PFSK-1 (cell line): ENCODE measurements around the gene SLC5A10.

Experiments
- FOXP2 ChIP-seq: optimal IDR thresholded peaks from 2 replicates; pipeline ENCODE3; 2011; ENCODE audit warnings: borderline replicate concordance, control low read depth, inconsistent platforms; ENCODE audit not compliant: insufficient read depth; ENCODE audit errors: extremely low read length, extremely low read depth
- POLR2AphosphoS5 ChIP-seq: IDR thresholded peaks from 2 replicates; pipeline ENCODE4 v1.6.1; 2012; ENCODE audit warnings: low read depth, mild to moderate bottlenecking, control low read depth, low read length, moderate library complexity
- REST ChIP-seq, 2 experiments: IDR thresholded peaks; 2 replicates each; pipeline versions ENCODE4 v1.6.1 to v1.8.0; 2011 to 2012; ENCODE audit warnings: low read depth in 2 of 2, low read length in 2 of 2, control low read depth in 1 of 2, inconsistent platforms in 1 of 2, mild to moderate bottlenecking in 1 of 2, moderate library complexity in 1 of 2; ENCODE audit not compliant: insufficient read depth in 1 of 2
- SIN3A ChIP-seq: IDR thresholded peaks from 2 replicates; pipeline ENCODE4 v1.6.1; 2012; ENCODE audit warnings: mild to moderate bottlenecking, low read length, moderate library complexity, borderline replicate concordance; ENCODE audit not compliant: insufficient read depth
- TAF1 ChIP-seq: IDR thresholded peaks from 2 replicates; pipeline ENCODE4 v1.6.1; 2012; ENCODE audit warnings: low read length, control low read depth, borderline replicate concordance; ENCODE audit not compliant: insufficient read depth

Gene SLC5A10

GRCh38 chr17:18916816-18917500 is 35.0 kb upstream of the SLC5A10 start:
- no peak for TF ChIP-seq FOXP2
- no peak for TF ChIP-seq SIN3A
- TF ChIP-seq TAF1, result no peak
- no peak for TF ChIP-seq POLR2AphosphoS5
- TF ChIP-seq REST (IDR thresholded peaks at IDR 0.05; ENCODE audit: insufficient read depth in 1 of 2, low read depth in 2 of 2, low read length in 2 of 2), result no peak

- TF ChIP-seq TAF1 (no peak), FOXP2 (no peak), SIN3A (no peak), POLR2AphosphoS5 (no peak), REST (IDR thresholded peaks at IDR 0.05; ENCODE audit: insufficient read depth in 1 of 2, low read depth in 2 of 2, low read length in 2 of 2) (no peak)
Measured at GRCh38 chr17:18917506-18918032, 34.4 kb upstream of the SLC5A10 start.

GRCh38 chr17:18919963-18920362 is 32.0 kb upstream of the SLC5A10 start:
- no peak for TF ChIP-seq FOXP2
- TF ChIP-seq REST (IDR thresholded peaks at IDR 0.05; ENCODE audit: insufficient read depth in 1 of 2, low read depth in 2 of 2, low read length in 2 of 2), result no peak
- no peak for TF ChIP-seq TAF1
- TF ChIP-seq SIN3A, result no peak
- no peak for TF ChIP-seq POLR2AphosphoS5

- TF ChIP-seq POLR2AphosphoS5 (no peak), TAF1 (no peak)
Measured at GRCh38 chr17:18920911-18921441, 31.0 kb upstream of the SLC5A10 start.

- TF ChIP-seq POLR2AphosphoS5 (no peak), TAF1 (no peak)
Measured at GRCh38 chr17:18921485-18921884, 30.5 kb upstream of the SLC5A10 start.

- TF ChIP-seq POLR2AphosphoS5 (no peak), TAF1 (no peak)
Measured at GRCh38 chr17:18921912-18922451, 30.0 kb upstream of the SLC5A10 start.

GRCh38 chr17:18925187-18925586 is 26.8 kb upstream of the SLC5A10 start:
- no peak for TF ChIP-seq SIN3A
- no peak for TF ChIP-seq REST (IDR thresholded peaks at IDR 0.05; ENCODE audit: insufficient read depth in 1 of 2, low read depth in 2 of 2, low read length in 2 of 2)
- no peak for TF ChIP-seq FOXP2
- no peak for TF ChIP-seq TAF1
- no peak for TF ChIP-seq POLR2AphosphoS5
